PC-9 (cell line): ENCODE results near the gene EIF3K. TPM values are rescaled to one million over a fixed set of nuclear protein-coding genes. Genes with fewer than 3 reads are reported as not detected.

ENCODE experiments used
- BruUV-seq: library from RNA; stranded (reverse); fragments of 400-500 nt; replicated peaks from 2 replicates; lab custom pipeline; 2021; lab: Mats Ljungman, UMichigan
- CTCF ChIA-PET: fragments of 300-600 bp; sonication (Branson Sonifier 250); formaldehyde crosslinking; loops from one replicate; lab custom pipeline; 2022; ENCODE audit warnings: antibody characterized with exemption; lab: Charles Lee
- POLR2A ChIA-PET: fragments of 300-600 bp; sonication (Branson Sonifier 250); formaldehyde crosslinking; loops from one replicate; lab custom pipeline; 2022; ENCODE audit warnings: antibody characterized with exemption; ENCODE audit not compliant: unreplicated experiment; lab: Charles Lee
- DNase-seq, 2 experiments: peaks; one replicate each; pipeline versions ENCODE4 v3.0.0 to v3.0.0-alpha.2; 2015 to 2022; ENCODE audit warnings: mixed read lengths in 1 of 2
- H2AFZ ChIP-seq: fragments of 200-600 bp; sonication (generic); 2 replicates; pipeline ENCODE4 v1.8.1; 2017; ENCODE audit warnings: antibody characterized with exemption
- H3F3A ChIP-seq: fragments of 200-600 bp; sonication (generic); 2 replicates; pipeline ENCODE4 v1.8.1; 2017; ENCODE audit warnings: antibody characterized with exemption, mild to moderate bottlenecking, low read depth; ENCODE audit not compliant: insufficient read depth
- H3K27ac ChIP-seq: fragments of 200-600 bp; sonication (generic); 2 replicates; pipeline ENCODE4 v1.6.1; 2016; ENCODE audit warnings: mixed run types
- H3K27me3 ChIP-seq: fragments of 200-600 bp; sonication (generic); 2 replicates; pipeline ENCODE4 v1.6.1; 2016; ENCODE audit warnings: low read depth, mixed run types; ENCODE audit not compliant: insufficient read depth
- H3K36me3 ChIP-seq: fragments of 200-600 bp; sonication (generic); 2 replicates; pipeline ENCODE4 v1.6.1; 2016; ENCODE audit warnings: low read depth, mixed run types
- H3K4me1 ChIP-seq: fragments of 200-600 bp; sonication (generic); replicated peaks from 2 replicates; pipeline ENCODE4 v1.6.1; 2016; ENCODE audit warnings: mixed run types; ENCODE audit not compliant: insufficient read depth
- H3K4me2 ChIP-seq: fragments of 200-600 bp; sonication (generic); 2 replicates; pipeline ENCODE4 v1.6.1; 2017; ENCODE audit warnings: mixed run types
- H3K4me3 ChIP-seq: fragments of 200-600 bp; sonication (generic); 2 replicates; pipeline ENCODE4 v1.6.1; 2016; ENCODE audit warnings: mixed run types
- H3K79me2 ChIP-seq: fragments of 200-600 bp; sonication (generic); 2 replicates; pipeline ENCODE4 v1.6.1; 2017; ENCODE audit warnings: low read depth, mixed run types
- H3K9me2 ChIP-seq: fragments of 200-600 bp; sonication (generic); 2 replicates; pipeline ENCODE4 v1.8.1; 2017; ENCODE audit warnings: mild to moderate bottlenecking; ENCODE audit not compliant: insufficient read depth
- H3K9me3 ChIP-seq: fragments of 200-600 bp; sonication (generic); 2 replicates; pipeline ENCODE4 v1.8.1; 2016; ENCODE audit warnings: low read depth; ENCODE audit not compliant: insufficient read depth
- H4K20me1 ChIP-seq: fragments of 200-600 bp; sonication (generic); 2 replicates; pipeline ENCODE4 v1.8.1; 2017; ENCODE audit not compliant: insufficient read depth
- CTCF ChIP-seq: fragments of 200-600 bp; sonication (generic); conservative IDR thresholded peaks from 2 replicates; pipeline ENCODE4 v1.6.1; 2017; ENCODE audit warnings: mixed run types, antibody characterized with exemption, mild to moderate bottlenecking, moderate library complexity
- EZH2 ChIP-seq: fragments of 200-600 bp; sonication (generic); IDR thresholded peaks from 2 replicates; pipeline ENCODE4 v1.8.0; 2017; ENCODE audit warnings: antibody characterized with exemption, low read depth
- intact Hi-C: fragments of 100-400 bp; cut with micrococcal nuclease; formaldehyde crosslinking; loops from one replicate; pipeline ENCODE4 v1.10.0; 2022; ENCODE audit not compliant: unreplicated experiment
- total RNA-seq: library from RNA; stranded (reverse); gene quantifications from 2 replicates; pipeline ENCODE4 v1.2.3, GENCODE V29; 2021

Gene EIF3K
- total RNA-seq, 1 experiment from 2014 or later: 230 TPM

GRCh38 chr19:38614289-38614688 lies 4.7 kb upstream of the EIF3K start:
- Histone ChIP-seq H3F3A (no peaks in the 10 kb centered on the region; the same call in 1 of the 2 replicates), H3K9me2 (no peaks in the 10 kb centered on the region), H3K27ac (no peak overlapping the region), H2AFZ (no peak overlapping the region), H3K4me1 (peaks cover 6% of the 10 kb centered on the region; the same call in 1 of the 2 replicates), H3K4me2 (no peak overlapping the region), H3K9me3 (no peaks in the 10 kb centered on the region), H4K20me1 (no peaks in the 10 kb centered on the region), H3K36me3 (no peaks in the 10 kb centered on the region), H3K79me2 (peaks cover 2% of the 10 kb centered on the region), H3K27me3 (no peaks in the 10 kb centered on the region), H3K4me3 (no peak overlapping the region)
- intact Hi-C loops: no loop called here
- BruUV-seq: no TSS peak
- POLR2A ChIA-PET: no interaction called here
- DNase-seq: no peak
- CTCF ChIA-PET: no interaction called here
- TF ChIP-seq CTCF: no peak

DNA sequence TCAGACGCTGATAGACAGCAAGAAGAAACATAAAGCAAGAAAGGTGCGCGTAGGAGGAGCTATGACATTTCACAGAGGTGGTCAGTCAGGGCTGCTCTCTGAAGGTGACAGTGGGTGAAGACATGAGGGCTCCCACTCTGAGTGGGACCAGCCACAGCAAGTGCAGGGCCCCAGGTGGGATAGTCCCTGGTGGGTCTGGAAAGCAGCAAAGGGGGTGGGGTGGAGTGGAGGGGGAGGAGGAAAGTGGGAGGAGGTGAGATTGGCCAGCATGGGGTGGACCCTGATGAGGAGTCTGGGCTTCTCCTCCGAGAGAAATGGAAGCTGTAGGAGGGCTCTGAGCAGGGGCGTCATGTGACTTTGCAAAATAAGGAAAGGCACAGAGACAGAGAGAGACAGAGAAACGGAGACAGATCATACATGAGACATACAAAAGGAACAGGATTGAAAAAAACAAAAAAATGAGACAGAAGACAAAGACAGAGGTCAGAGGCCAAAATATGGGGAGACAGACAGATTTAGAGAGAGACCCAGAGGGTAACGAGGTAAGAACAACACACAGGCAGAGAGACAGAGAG lies 3.9 kb upstream of the EIF3K start:
- peaks cover 11% of the 10 kb centered on the region for H3K4me1 ChIP-seq
- intact Hi-C loops: loop anchor here (5.0 kb wide), 1 partner anchor 317 kb away; the partner anchor contains the start of genes MRPS12 and SARS2
- no peak overlapping the region for H3K27ac ChIP-seq
- H3K4me2 ChIP-seq: no peak overlapping the region
- no peaks in the 10 kb centered on the region for H3K9me3 ChIP-seq
- H4K20me1 ChIP-seq: no peaks in the 10 kb centered on the region
- no peaks in the 10 kb centered on the region; the same call in 1 of the 2 replicates for H3F3A ChIP-seq
- no peak for DNase-seq
- BruUV-seq: no TSS peak
- H3K4me3 ChIP-seq: no peak overlapping the region
- H3K9me2 ChIP-seq: no peaks in the 10 kb centered on the region
- H3K79me2 ChIP-seq: peaks cover 11% of the 10 kb centered on the region
- no peaks in the 10 kb centered on the region for H3K27me3 ChIP-seq
- CTCF ChIA-PET: no interaction called here
- H2AFZ ChIP-seq: no peak overlapping the region
- no peak for TF ChIP-seq CTCF
- no peak for TF ChIP-seq EZH2
- no peaks in the 10 kb centered on the region for H3K36me3 ChIP-seq
- POLR2A ChIA-PET: no interaction called here

GRCh38 chr19:38616265-38616664 lies 2.7 kb upstream of the EIF3K start:
- Histone ChIP-seq H3K9me3 (no peaks in the 10 kb centered on the region), H3K4me1 (peaks cover 15% of the 10 kb centered on the region), H3K79me2 (peaks cover 17% of the 10 kb centered on the region), H3K27me3 (no peaks in the 10 kb centered on the region), H3K9me2 (no peaks in the 10 kb centered on the region), H3K4me3 (no peak overlapping the region), H3F3A (no peaks in the 10 kb centered on the region; the same call in 1 of the 2 replicates), H3K4me2 (no peak overlapping the region), H2AFZ (no peak overlapping the region), H3K36me3 (peaks cover 3% of the 10 kb centered on the region), H4K20me1 (no peaks in the 10 kb centered on the region), H3K27ac (no peak overlapping the region)
- ChIA-PET CTCF (interaction anchor here (0.6 kb wide), 1 partner anchor 64 kb away, joined by 3 read pairs; no protein-coding TSS in a partner anchor), POLR2A (no interaction called here)
- no TSS peak for BruUV-seq
- TF ChIP-seq CTCF (no peak), EZH2 (no peak)
- intact Hi-C loops: loop anchor here (5.0 kb wide), 1 partner anchor 316 kb away; the partner anchor contains the start of genes MRPS12 and SARS2
- no peak for DNase-seq
